T-helper 9 cell (primary cell): Measurements from ENCODE around the gene IARS2.
"Not testable (repeated sequence)": the region's sequence is repeated elsewhere in the genome, so short reads cannot be mapped to it uniquely, and the experiment has no call there.

Source experiments
- DNase-seq: peaks from one replicate; pipeline ENCODE4 v3.0.0-alpha.2; 2020

IARS2 gene

DNA sequence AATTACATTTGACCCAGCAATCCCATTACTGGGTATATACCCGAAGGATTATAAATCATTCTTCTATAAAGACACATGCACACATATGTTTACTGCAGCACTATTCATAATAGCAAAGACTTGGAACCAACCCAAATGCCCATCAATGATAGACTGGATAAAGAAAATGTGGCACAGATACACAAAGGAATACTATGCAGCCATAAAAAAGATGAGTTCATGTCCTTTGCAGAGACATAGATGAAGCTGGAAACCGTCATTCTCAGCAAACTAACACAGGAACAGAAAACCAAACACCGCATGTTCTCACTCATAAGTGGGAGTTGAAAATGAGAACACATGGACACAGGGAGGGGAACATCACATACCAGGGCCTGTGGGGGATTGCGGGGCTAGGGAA is 76.0 kb downstream of the IARS2 start:
- DNase-seq = not testable (repeated sequence)

DNA sequence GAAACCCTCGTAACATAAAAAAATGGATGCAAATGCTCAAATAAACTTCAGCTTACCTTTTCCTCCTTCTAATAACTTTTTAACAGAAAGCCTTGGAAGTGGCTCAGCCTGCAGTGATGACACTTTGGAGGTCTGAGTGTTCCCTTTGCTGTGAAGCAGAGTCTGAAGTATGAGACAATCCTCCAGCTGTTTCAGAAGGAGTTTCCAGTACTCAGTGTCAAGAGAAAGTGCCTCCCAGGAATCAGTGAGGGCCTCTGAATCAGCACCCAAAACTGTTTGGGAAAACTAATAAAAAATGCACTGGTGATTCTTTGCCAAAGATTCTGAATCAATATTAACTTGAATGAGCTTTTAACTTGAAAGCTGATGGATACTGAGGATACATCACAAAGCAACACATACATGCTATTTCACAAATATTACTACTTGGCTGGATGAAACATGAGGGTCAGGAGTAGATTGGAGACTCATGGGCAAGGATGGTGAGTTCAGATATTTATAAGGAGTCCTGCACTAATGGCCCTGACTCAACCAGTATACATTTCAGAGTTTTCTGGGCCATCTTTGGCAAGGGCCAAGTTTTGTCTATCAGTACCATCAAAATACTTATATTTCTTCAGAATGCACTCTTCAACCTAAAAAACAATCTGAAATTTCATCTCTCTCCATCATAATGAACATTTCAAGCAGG is 77.0 kb downstream of the IARS2 start:
- DNase-seq = no peak

DNA sequence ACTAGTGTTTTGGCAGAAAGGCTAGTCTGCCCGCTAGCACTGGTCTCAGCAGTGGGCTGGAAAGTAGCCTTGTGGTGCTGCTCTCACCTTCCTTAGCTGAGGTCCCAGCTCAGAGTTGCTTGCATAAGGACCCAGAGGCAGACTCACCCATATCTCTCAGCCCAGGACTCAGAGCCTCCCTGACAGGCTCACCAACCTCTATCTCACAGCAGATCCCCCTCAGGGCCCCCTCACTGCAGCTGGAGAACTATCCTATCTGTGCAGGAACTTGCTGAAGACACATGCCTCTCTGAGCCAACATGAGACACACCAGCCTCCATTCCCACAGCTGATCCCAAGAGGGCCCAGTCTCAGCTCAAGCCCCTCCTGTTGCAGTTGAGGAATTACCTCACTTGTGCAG is 82.6 kb downstream of the IARS2 start:
- no peak for DNase-seq

DNA sequence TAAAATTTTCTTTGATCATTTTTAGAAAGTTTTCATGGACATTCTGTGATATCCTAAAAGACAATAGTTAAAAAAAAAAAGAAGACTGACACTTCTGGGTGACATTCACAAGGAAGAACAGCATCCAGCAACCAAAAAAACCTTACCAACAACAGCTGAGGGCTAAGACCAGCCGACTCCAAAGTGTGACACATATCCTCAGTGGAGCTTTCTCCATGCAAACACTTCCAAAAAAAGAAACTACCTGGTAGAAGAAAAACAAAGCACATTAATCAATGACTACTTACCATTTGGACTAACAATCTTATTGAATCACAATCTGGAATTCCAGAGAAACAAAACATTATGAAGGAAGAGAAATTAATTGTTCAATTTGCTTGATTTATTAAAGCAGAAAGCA is 88.2 kb downstream of the IARS2 start:
- no peak for DNase-seq

DNA sequence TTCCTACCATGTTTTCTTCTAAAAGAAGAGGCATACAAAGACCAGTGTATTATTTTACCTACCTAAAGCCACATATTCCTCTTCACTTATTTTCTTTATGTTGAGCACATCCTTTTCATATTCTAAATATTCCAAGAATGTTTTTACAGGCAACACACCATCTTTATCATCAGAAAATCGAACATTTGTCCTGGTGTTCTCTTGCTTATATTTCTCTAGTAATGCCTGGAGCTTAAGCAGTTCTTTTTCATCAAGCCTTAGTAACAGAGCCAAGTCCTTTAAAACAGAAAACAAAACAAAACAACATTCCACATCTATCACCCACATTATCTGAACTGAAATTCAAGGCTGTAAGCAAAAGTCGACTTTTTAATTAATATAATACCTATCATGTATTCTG is 88.7 kb downstream of the IARS2 start:
- DNase-seq = no peak

DNA sequence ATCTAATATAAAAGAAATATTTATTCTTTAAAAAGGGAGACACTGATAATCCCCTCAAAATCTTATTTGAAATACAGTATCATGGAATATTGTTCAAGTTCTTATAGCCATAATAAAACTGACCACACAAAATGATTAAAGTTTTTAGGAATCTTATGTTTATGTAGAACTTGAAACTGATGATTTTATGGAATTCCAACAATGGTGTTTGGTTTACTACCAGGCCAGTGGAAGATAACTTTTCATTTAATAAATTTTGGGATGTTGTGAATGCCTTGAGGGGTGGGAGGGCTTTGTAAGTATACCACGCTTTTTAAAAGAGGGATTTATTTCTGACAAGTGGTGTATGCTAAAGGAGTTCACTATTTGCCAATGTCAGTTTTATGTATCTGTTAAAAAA is 90.6 kb downstream of the IARS2 start:
- no peak for DNase-seq

DNA sequence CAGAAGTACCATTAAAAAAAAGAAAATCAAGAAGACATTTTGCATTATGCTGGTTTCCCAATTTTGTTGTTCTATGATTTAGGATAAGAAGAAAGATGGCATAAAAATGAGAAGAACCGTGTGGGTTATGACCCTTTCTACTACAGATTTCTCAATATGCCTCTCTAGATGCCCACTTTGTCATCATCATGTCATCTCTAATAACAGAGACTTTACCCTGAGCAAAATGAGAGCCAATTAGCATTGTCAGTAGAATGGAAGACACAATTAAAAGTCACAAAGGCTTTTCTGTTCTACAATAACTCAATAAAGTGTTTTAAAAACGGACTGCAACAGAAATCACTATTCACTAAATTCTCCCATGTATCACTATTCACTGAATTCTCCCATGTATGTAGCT is 92.8 kb downstream of the IARS2 start:
- no peak for DNase-seq

DNA sequence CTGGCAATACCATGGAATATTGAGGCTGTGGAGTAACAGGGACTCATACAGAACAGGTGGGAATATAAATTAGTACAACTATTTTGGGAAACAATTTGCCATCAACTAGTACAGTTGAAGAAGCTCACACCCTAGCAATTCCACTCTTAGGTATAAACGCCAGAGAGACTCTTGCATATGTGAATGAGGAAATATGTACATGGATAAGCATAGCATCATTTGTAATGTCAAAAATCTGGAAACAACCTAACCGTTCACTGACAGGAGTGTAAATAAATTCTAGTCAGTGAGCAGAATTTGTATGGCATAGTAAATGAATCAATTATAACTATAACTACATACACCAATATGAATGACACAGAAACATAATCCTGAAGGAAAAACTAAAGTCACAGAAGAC is 94.6 kb downstream of the IARS2 start:
- no peak for DNase-seq

DNA sequence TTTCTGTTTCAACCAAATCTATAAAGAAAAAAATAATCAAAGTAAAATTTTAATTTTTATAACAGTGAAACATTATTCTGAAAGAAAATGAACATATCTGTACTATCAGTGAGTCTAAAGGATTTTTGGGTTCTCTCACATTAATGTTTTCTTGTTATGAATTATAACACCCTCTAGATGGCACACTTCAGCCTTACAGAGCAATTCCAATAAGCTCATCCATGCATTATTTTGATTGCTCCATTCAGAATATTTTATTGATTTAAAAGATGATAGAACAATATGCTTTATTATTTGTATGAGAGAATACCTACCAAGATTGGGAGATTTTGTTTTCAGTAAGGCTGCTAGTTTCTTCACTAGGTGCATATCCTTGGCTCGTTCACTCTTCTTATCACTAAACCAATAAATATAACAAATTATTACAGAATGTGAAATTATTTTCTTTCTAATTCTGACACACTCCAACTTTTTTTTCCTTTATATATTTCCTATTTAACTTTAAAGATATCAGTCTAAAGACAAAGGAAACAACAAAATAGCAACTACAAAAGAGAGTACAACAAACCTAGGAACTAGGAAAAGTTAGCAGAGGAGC is 95.9 kb downstream of the IARS2 start:
- no peak for DNase-seq

DNA sequence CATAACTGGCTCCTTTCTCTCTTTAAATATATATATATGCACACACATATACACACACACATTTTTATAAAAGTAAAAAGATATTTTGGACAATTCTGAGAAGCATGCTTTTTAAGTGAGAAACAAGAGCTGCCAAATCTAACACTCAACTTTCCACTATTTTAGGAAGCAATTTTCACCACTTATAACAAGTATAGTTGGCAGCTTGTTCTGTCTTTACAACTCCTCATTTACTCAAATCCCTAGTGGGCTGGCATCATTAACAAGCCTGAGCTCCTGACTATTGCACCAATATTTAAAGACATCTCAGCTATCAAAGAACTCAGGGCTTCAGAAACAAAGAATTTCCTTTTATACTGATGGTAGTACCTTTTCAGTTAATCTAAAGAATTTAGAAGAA is 101.8 kb downstream of the IARS2 start:
- DNase-seq = no peak
